NCI-H1105 (cell line): ENCODE data around the gene PKNOX2.

Experiments
- DNase-seq: peaks from one replicate; lab custom pipeline; 2025; lab: John Stamatoyannopoulos, UW

The PKNOX2 gene

GRCh38 chr11:125364121-125364826 lies 199.7 kb downstream of the PKNOX2 start:
- no peak for DNase-seq

- no peak for DNase-seq
These were observed 200.8 kb downstream of the PKNOX2 start for GRCh38 chr11:125365196-125365931.

- DNase-seq = no peak
These were observed 203.2 kb downstream of the PKNOX2 start for GRCh38 chr11:125367710-125368109.

- DNase-seq = no peak
These were observed 204.2 kb downstream of the PKNOX2 start for GRCh38 chr11:125368757-125369156.

- DNase-seq = no peak
These were observed 205.3 kb downstream of the PKNOX2 start for GRCh38 chr11:125369808-125370207.

- no peak for DNase-seq
These were observed 206.2 kb downstream of the PKNOX2 start for GRCh38 chr11:125370561-125371389.

GRCh38 chr11:125371431-125371935 lies 206.9 kb downstream of the PKNOX2 start:
- DNase-seq = peak; percentile 73

GRCh38 chr11:125372088-125372487 lies 207.5 kb downstream of the PKNOX2 start:
- DNase-seq = no peak

- DNase-seq = no peak
These were observed 208.4 kb downstream of the PKNOX2 start for GRCh38 chr11:125372911-125373310.

- DNase-seq = no peak
These were observed 209.2 kb downstream of the PKNOX2 start for GRCh38 chr11:125373426-125374391.

GRCh38 chr11:125374398-125374797 lies 209.8 kb downstream of the PKNOX2 start:
- DNase-seq = no peak

- no peak for DNase-seq
These were observed 210.6 kb downstream of the PKNOX2 start for GRCh38 chr11:125375146-125375545.

- DNase-seq = no peak
These were observed 211.6 kb downstream of the PKNOX2 start for GRCh38 chr11:125376117-125376516.

GRCh38 chr11:125376856-125377255 lies 212.3 kb downstream of the PKNOX2 start:
- DNase-seq = no peak

- no peak for DNase-seq
These were observed 213.5 kb downstream of the PKNOX2 start for GRCh38 chr11:125378083-125378482.

GRCh38 chr11:125378571-125378970 lies 214.0 kb downstream of the PKNOX2 start:
- no peak for DNase-seq

- no peak for DNase-seq
These were observed 215.0 kb downstream of the PKNOX2 start for GRCh38 chr11:125379565-125379964.

- DNase-seq = no peak
These were observed 215.4 kb downstream of the PKNOX2 start for GRCh38 chr11:125379981-125380380.

GRCh38 chr11:125380756-125381445 lies 216.3 kb downstream of the PKNOX2 start:
- DNase-seq = no peak

- DNase-seq = no peak
These were observed 217.0 kb downstream of the PKNOX2 start for GRCh38 chr11:125381499-125382044.
